PC-3 (cell line): ENCODE measurements around the gene SLC35B1.

ENCODE experiments used
- EZH2 ChIP-seq: fragments of 300-600 bp; sonication (generic); IDR thresholded peaks from one replicate; pipeline ENCODE4 v1.6.1; 2017; ENCODE audit warnings: antibody characterized with exemption, mild to moderate bottlenecking, low read length; ENCODE audit not compliant: unreplicated experiment
- EZH2phosphoT487 ChIP-seq: fragments of 300-600 bp; sonication (generic); IDR thresholded peaks from 2 replicates; pipeline ENCODE4 v1.6.1; 2018; ENCODE audit warnings: mild to moderate bottlenecking, antibody characterized with exemption, low read length, borderline replicate concordance
- TF ChIP-seq, protein P1 (sequence below): fragments of 300-600 bp; sonication (generic); conservative IDR thresholded peaks from 2 replicates; pipeline ENCODE4 v1.5.1; 2017; ENCODE audit warnings: antibody characterized with exemption, low read depth, mild to moderate bottlenecking, low read length

DNA sequence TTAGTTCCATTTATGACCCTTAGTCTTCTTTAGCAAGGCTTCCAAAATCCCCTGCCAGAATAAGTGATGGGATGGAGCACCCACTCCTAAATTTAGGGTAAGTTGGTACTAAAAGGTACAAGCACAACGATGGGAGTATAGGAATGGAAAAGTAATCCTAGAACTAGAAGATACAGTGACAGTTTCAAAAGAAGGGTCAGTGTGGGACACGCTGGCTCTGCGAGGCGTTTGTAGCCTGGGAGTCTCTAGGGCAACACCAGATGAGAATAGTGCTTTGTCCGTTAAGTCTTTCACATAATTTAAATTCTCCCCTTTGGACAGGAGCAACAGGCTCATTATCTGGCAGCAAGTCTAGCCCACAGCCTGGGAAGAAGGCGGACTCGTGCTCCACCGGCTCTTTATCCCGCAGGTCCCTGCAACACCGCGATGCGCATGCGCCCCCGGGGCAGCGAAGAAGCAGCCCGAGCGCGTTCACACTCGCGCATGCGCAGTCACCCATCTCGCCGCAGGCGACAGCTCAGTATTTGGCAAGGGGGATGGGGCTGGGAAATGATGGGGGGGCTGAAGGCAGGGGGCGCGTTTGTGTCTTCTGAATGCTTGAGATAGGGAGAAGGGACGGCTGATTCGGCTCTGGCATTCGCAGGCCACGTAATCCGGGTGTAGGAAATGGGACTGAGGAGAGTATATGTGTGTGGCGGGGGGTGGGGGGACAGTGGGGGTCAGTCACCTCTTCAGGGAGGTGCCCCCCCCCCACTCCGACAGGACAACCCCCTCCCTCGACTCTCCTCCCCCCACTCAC is 30.4 kb downstream of the SLC35B1 start:
- TF ChIP-seq, protein P1, sequence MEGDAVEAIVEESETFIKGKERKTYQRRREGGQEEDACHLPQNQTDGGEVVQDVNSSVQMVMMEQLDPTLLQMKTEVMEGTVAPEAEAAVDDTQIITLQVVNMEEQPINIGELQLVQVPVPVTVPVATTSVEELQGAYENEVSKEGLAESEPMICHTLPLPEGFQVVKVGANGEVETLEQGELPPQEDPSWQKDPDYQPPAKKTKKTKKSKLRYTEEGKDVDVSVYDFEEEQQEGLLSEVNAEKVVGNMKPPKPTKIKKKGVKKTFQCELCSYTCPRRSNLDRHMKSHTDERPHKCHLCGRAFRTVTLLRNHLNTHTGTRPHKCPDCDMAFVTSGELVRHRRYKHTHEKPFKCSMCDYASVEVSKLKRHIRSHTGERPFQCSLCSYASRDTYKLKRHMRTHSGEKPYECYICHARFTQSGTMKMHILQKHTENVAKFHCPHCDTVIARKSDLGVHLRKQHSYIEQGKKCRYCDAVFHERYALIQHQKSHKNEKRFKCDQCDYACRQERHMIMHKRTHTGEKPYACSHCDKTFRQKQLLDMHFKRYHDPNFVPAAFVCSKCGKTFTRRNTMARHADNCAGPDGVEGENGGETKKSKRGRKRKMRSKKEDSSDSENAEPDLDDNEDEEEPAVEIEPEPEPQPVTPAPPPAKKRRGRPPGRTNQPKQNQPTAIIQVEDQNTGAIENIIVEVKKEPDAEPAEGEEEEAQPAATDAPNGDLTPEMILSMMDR = no peak
- no peak for TF ChIP-seq EZH2
- no peak for TF ChIP-seq EZH2phosphoT487
